GM19099 (cell line): Measurements from ENCODE around the gene FBXO41.

ENCODE experiments used
- POLR2A ChIP-seq: IDR thresholded peaks from 3 replicates; pipeline ENCODE4 v1.6.1; 2011; ENCODE audit warnings: low read depth; ENCODE audit not compliant: insufficient read length; ENCODE audit errors: extremely low read depth

The FBXO41 gene

DNA sequence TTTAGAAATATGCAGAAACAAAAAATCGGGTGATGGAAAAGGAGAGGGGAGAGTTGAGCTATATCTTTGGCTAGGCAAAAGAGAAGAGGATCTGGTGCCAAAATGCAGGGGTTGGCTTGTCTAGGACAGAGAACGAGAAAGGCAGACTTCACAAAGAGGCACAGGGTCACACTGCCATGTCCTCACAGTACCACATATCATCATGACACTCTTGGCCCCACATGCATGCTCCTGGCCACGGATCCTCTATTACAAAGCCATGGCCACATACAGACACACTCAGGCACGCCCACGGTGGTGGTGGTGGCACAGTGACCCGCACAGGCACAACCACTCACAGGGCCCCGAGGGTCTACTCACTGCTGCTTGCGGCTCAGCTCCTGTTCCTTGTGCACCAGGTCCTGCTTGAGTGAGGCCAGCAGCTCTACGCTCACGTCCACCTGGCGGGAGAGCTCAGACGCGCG lies 15.9 kb downstream of the FBXO41 start:
- TF ChIP-seq POLR2A = no peak

- no peak for TF ChIP-seq POLR2A
These were observed 17.3 kb downstream of the FBXO41 start for GRCh38 chr2:73267008-73267407.

GRCh38 chr2:73266061-73266901 lies 18.0 kb downstream of the FBXO41 start:
- no peak for TF ChIP-seq POLR2A

DNA sequence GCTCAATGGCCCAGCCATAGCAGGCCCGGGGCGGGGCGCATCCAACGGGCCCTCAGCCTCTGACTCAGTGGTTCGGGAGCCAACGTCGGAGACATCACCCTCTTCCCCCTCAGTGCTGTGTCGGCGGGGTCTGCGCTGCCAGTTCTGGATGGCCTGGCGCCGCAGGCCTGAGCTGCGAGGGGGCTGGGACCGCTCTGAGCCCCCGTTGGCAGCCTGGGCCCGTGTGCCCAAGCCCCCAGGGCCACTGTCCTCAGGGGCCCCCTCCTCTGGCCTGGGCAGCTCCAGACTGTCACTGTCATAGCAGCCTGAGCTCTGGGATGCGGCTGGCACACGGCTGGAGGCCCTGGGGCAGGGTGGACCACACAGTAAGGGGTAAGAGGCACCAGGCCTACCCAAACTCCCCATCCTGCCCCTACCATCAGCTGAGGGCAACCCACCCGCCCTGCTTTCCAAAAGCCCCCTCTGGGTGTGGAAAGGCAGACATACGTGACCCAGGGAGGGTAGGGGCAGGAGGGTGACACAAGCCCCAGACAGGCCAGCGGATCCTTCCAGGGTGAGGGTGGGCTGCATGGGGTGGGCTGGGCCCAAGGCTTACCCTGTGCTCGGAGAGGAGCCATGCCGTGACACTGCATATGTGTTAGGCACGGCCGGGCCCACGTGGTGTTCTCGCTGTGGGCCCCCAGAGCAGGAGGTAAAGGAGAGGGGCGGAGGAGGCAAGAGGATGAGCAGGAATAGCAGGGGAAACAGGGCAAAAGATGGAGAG lies 18.8 kb downstream of the FBXO41 start:
- no peak for TF ChIP-seq POLR2A

DNA sequence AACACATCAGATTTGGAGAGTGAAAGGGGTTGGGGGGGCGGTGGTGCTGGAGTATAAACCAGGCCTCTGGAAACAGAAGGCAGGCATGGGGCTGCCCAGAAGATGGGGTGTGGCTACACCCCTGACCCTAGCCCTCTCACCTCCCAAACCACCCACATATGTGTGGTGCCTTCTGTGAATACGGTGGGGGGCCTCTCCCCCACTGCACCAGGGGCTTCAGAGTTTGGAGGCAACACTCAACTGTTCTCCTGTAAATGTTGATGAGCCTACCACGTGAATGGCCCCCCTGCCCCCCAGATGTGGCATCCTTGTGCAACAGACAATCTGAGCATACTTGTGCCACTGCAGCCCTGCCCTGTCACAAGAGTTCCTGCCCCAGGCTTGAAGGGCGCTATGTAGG lies 19.5 kb downstream of the FBXO41 start:
- no peak for TF ChIP-seq POLR2A

- TF ChIP-seq POLR2A = no peak
These were observed 20.0 kb downstream of the FBXO41 start for GRCh38 chr2:73264332-73264606.

GRCh38 chr2:73263540-73264331 lies 20.5 kb downstream of the FBXO41 start:
- TF ChIP-seq POLR2A = no peak

GRCh38 chr2:73262108-73262651 lies 22.1 kb downstream of the FBXO41 start:
- TF ChIP-seq POLR2A = no peak

DNA sequence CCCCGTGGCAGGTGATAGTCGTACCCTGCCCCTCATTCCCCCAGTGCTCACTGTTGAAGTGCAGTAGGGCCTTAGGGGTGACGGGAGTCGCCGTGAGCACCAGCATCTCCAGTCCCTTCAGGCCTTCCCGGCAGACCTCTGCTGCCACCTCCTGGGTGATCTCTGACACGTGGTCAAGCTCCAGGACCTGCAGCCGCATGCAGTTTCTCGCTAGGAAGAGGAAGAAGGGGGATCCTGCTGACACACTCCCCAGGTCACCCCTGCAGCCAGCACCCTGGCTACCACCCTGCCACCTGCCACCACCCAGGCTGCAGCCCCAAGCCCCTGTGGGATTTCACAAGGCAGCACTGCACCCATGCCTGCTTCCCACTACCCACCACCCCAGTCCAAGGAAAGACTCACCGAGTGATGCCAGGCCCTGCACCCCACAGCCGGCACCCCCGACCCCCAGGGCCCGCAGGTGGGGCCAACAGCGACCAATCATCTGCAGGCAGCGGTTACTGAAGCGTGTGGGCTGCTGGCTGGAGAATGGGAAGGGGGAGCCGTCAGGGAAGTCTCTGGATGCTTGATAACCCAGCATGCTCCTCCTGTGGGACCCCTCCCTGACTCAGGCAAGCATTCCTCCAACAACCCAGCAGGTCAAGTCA lies 23.8 kb downstream of the FBXO41 start:
- no peak for TF ChIP-seq POLR2A

DNA sequence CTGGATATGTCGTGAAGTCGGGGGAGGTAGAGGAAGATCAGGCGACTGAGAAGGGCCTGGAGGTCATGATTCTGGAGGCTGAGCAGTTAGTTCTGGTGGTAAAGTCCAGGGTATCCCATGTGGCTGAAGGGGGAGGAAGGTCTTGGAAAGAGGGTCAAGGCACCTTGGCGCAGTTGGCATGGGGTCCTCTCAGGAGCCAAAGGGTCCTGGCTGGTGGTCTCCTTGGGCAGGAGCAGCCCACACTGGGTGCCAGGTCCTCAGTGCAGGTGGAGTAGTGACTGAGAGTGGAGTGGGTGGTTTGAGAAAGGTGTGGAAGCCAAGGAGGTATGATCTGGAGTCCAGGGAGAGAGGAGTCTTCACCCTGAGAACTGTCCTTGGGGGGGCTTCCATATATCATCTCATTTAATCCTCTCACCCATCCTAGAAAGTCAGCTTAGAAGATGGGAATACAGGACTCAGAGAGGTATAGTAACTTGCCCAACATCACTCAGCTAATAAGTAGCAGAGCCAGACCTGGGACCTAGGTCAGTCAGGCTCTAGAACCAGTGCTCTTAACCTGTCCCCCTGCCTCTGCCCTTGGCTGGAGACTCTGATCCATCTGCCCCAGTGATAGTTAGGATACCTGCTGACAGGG lies 24.5 kb downstream of the FBXO41 start:
- TF ChIP-seq POLR2A = no peak

DNA sequence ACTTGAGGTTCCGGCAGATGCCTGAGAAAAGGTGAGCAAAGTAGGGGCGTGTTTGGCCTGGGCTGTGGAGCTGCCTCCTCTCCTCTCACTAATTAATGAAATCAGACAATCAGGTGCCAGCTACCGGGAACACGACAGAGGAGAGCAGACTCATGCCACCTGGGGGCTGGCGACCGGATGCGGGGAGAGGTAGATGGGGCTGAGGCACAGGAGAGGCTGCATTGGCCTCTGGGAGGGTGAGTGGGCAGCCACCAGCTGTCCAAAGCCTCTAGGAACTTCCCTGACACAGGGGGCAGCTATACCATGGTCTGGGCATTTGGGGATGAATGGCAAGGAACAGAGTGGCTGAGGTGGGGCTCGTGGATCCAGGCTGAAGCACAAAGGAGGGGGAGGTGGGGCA lies 25.0 kb downstream of the FBXO41 start:
- no peak for TF ChIP-seq POLR2A

- TF ChIP-seq POLR2A = no peak
These were observed 25.4 kb downstream of the FBXO41 start for GRCh38 chr2:73258913-73259215.

DNA sequence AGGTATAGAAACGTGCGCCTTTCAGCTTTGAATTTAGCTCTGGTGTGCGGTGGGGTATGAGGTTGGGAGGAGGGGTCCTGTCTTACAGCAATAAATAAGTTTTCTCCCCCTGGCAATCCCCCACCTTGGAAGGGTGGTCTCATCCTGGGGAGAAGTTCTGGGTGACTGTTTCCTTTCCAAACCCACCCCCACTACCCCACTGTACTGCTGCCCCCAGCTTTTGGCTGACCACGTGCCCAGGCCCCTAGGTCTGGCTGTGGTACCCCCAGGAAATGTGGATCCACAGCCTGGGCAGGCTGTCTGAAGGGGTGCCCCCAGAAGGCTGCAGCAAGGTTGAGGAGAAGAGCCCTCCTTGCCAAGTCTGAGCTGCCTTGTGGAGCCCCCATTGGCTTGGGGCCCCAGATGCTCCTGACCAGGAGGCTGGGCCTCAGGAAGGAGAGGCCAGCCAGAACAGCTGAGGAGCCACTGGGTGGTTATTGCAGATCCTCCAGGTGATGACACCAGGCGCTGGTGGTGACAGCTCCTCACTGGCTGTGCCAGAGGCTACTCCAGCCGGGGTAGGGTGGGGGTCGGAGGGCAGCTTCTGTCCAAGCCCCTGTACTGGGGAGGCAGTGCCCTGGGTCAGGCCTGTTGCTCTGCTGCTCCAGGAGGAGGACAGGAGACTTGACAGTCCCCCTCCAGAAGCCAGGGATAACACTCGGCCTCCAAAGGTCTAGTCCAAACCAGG lies 25.9 kb downstream of the FBXO41 start:
- TF ChIP-seq POLR2A = no peak

- TF ChIP-seq POLR2A = no peak
These were observed 26.7 kb downstream of the FBXO41 start for GRCh38 chr2:73257425-73258125.

DNA sequence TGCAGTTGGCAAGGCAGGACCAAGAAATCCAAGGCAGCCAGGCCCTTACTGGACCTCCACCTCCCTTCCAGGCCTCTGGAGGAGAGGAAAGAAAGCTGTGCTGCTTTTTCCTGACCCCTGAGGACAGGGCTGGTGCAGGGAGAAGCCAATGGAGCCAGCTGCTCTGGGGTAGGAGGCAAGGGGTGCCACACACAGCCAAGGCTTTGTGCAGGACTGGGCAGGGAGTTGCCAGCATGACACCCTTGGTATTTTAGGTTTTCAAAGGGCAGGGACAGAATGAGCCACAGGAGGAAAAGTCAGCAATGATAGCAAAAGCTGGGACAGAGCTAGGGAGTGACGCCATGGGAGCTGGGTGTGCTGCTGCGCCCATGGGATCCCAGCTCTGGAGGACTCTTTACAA lies 27.3 kb downstream of the FBXO41 start:
- no peak for TF ChIP-seq POLR2A
